Stimulated activated CD8-positive, alpha-beta memory T cell treated with anti-CD3 and anti-CD28 coated beads, Interleukin-7, amount 100 ng/mL, for 24 hours (primary cell): ENCODE measurements around the gene AOPEP.

Experiments
- DNase-seq: peaks from one replicate; pipeline ENCODE4 v3.0.0-alpha.2; 2020; ENCODE audit warnings: low read depth

Gene AOPEP

DNA sequence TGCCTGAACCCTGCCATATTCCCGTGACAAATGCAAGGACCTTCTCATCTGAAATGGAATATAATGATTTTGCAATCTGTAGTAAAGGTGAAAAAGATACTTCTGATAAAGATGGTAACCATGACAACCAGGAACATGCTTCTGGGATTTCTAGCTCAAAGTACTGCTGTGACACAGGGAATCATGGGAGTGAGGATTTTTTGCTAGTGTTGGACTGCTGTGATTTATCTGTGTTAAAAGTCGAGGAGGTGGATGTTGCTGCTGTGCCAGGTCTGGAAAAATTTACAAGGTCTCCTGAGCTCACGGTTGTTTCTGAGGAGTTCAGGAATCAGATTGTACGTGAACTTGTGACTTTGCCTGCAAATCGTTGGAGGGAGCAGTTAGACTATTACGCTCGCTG lies 33.5 kb downstream of the AOPEP start:
- no peak for DNase-seq

DNA sequence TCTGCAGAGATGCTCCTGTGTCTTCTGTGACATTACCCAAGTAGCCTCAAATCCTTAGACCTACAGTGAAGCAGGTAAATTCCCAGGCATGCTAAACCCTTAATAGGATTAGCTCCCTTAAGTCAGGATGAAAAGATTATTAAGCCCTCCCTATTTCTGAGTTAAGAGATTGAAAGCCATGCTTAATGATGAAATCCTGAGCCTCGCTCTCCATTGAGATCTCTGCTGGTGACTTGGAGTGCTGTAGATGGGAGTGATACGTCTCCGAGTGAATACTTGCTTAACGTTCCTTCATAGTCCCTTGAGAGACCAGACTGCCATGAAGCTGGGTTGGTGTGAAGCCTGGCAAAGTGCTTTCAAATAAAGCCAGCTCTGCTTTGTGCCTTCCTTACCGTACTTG lies 34.2 kb downstream of the AOPEP start:
- DNase-seq, result no peak

DNA sequence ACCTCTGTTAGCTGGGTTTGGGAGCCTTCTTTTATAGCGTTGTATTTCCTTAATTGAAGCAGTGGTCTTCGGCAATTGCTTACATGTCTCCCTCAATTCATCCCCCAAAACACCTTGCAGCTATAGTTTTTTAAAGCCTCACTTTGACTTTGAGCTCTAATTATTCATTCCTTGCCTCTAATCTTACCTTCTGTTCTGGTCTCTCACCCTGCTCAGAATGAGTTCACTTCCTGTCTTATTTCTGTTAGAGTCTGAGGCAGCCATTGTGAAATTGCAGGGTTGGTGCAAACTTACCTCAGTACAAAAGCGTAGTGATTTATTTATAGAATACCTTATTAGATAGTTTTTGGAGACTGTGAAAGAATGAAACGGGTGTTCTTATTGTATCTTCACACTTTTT lies 35.0 kb downstream of the AOPEP start:
- no peak for DNase-seq

DNA sequence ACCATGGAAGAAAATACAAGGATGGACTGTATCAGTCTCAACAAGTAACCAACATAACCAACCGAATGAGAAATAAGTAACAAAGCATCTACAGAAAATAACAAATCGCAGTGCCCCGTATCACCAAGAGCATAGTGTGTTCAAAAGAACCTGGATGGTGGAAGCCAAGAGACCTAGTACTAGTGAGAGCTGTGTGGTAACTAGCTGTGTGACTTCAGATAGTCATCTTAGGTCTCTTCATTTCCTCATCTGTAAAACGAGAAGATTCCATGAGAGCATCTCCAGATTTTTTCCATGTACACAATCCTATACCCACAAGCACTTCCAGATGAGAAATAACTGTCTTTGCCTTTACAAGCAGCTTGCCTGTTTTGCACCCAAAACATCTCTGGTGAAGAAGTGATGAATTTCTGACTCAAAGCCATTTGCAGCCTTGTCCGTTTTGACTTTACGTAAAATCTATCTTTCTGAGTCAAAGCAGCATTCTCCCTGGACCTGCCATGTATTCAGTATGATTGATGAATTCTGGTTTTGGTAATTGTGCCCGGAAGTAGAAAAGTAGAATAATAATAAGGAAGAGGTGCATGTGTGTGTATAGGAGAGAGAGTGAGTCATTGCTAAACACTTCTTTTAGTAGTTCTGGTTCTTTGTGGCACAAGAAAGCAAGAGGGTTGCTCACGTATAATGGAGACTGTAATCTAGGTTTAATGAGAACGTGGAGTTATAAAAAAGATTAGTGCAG lies 41.0 kb downstream of the AOPEP start:
- DNase-seq, result no peak

DNA sequence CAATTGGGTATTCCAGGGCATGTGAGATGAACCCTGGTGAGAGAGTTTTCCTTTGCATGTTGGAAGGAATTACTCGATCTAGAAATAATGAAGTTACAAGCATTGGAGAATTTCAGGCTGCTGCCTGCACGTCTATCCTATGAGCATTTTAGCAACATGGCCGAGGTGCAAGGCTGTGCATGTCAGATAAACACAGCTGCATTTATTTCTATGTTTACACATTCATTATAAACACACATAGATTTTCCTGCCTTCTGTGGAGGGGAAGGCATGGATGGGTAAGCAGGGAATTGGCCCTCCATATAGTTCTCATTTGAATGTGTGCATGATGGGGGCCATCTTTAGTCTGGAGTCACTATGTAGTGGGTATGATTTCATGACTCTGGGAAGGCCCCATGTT lies 42.3 kb downstream of the AOPEP start:
- no peak for DNase-seq

DNA sequence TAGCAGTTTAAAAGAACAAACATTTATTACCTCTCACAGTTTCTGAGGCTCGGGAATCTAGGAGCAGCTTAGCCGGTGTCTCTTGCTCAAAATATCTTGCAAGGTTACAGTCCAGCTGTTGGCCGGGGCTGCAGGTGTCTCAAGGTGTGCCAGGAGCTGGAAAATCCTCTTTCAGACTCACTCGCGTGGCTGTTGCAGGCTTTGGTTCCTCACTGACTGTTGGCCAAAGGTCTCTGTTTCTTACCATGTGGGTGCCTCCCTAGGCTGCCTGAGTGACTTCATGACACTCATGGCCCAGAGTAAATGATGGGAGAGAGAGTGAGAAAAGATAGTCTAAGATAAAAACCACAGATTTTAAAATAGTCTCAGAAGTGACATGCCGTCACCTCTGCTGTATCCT lies 43.8 kb downstream of the AOPEP start:
- no peak for DNase-seq

DNA sequence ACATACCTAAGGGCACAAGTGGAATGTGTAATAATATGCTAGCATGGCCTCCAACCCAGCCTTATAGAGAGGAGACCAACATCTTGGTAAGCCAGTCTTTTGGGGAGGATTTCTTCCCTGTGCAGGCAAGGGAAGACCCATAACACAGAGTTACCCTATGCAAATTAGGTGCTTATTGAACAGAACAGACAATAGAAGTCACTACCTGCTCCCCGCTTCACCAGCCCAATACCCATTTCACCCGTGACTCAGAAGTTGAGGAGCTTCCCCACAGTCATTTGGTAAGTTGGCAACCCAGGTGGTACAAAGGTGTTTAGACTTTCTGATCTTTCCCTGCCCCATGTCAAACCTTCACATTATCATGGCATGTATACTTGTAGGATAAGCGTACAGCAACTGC lies 44.6 kb downstream of the AOPEP start:
- DNase-seq, result no peak

DNA sequence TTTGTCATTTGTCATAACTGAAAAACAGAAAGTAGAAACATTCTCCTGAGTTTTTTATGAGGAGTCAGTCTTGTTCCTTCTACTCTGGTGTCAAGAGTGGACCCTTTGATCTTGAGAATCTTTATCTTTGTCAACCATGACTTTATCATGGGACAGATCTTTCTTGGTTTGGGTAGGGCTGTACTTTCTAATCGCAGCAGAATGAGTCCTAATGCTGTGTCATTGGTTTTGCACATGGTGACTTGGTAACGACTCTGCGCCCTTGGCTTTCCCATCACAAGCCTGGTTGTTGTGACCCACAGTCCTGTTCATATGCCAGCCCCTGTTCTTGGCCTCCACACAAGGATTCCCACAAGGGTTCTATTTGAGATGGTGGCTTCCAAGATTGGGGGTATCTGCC lies 45.6 kb downstream of the AOPEP start:
- no peak for DNase-seq

DNA sequence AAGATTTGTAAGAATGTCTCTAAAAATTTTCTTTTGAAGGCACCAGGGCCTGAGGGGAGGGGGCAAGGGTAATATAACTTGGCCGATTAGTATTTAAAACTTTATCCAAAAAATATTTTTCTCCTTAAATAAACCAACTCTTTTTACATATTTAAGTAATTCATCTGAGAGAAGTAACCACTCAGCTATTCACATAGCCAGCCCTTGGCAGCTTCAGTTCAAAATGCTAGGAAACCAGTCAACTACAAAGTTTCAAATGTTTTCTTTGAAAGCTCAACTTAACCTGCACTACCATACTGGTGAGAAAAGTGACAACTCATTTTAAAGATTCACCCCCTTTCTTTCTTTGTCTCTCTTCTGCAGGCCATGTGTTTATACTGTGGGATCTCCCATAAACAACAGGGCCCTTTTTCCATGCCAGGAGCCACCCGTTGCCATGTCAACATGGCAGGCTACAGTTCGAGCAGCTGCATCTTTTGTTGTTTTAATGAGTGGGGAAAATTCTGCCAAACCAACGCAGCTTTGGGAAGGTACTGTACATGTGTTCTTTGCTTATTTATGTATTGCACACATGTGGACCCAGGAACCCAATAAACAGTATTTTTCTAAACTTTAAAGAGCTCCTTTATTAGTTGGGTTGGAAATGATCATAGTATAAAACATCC lies 46.3 kb downstream of the AOPEP start:
- DNase-seq, result no peak

DNA sequence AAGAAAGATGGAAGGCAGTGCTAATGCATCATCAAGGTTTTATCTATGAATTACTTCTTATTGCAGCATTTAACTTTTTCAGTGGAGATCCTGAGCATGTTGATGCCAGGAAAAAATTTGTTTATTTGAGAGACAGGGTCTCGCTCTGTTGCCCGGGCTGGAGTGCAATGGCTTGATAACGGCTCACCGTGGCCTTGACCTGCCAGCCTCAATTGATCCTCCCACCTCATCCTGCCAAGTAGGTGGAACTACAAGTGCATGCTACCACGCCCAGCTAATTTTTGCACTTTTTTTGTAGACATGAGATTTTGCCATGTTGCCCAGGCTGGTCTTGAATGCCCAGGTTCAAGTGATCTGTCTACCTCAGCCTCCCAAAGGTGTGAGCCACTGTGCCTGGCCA lies 47.2 kb downstream of the AOPEP start:
- no peak for DNase-seq

DNA sequence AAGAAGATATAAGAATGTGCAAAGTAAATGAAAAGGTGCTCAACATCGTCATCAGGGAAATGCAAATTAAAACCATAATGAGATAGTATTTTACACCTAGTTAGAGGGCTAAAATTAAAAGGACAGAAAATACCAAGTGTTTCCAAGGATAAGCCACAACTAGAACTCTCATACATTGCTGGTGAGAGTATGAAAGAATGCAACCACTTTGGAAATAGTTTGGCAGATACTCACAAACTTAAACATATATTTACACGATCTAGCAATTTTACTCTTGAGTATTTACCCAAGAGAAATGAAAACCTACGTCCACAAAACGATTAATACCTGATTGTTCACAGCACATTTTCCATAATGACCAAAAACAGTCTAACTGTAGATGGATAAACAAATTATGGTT lies 51.5 kb downstream of the AOPEP start:
- DNase-seq, result no peak

DNA sequence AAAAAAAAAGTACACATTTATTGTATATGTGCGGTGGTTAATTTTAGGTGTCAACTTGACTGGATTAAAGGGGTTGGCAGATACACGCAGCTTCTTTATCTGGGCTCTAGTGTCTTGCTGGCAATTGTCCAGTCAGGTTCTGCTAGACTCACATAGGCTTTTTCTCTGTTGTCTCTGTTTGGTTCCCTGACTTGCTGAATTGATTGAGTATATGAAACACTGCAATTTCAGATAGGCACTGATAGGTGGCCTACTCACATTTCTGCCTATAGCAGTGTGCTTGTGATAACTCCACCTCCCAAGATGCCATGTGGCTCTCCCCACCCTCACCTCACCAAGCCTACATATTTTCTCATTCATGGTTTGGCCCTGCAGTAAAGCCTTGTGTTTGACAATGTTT lies 52.5 kb downstream of the AOPEP start:
- no peak for DNase-seq

DNA sequence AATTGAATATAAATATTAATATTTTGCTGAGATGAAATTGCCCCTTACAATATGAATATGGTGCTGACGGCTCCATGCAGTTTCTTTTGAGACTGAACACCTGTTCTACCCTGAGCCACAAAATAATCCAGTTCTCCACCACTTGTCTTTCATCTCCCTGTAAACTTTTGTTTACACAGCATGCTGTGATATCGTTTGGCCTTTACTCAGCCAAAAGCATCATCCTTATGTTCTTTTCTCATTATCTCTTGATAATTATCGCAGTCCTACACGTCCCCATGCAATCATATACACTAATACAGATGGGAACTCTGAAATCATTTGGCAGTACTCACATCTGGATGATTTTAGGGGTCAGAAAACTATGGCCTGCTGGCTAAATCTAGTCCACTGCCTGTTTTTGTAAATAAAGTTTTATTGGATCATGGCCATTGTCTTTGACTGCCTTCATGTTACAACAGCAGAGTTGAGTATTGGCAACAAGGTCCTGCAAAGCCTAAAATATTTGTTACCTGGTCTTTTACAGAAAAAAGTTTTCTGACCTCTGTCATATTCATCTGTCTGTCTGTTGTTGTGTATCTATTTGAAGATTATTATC lies 53.3 kb downstream of the AOPEP start:
- DNase-seq, result no peak

DNA sequence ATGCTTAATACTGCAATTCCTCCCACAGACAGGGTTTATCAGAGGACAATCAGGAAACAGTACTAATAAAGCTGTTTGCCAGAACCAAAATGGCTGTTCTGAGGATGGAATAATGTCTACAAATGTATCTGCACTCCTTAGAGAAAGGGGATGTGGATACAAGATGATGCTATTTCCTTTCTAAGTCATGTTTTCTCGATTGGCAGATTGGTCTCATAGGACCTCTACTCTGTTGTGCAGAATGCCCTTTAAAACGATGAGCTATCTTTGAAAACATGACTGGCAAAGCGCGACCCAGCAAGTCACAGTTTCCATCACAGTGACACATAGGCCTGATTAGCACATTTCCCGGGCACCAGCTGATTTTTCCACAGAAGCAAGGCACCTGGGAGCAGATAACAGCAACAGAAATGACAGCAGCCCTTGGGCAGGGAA lies 54.0 kb downstream of the AOPEP start:
- DNase-seq, result no peak

DNA sequence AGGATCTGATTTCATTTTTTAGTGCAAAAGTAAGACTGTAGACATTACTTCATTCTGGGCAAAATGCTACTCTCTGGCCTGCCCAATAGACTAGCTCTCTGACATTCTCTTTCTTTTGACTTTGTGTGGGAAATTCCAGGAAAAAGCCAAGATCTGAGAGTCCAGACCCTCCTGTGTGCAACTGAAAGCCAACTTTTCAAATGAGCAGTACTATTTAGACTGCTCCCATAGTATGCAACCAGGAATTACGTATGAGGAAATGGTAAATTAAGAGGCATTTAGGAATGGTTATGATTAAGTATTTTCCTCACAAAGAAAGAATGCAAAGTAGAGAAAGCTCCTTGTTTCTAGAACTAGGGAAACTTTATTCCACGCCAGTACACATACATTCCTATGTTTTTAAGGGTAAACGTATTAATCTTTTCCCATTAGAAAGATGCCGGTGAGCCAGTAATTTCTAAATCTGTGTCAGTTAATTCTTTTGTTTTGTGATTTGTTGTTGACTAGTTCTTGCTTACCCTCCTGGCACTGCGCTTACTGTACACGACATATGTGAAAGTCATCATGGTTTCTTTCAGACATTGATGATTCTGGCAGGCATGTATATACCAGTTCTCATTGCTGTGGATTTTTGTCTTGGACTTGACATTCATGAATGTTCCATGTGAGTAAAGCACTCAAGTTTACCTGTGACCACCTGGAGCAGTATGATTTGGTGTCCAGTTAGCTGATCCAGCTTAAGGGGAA lies 56.0 kb downstream of the AOPEP start:
- no peak for DNase-seq

DNA sequence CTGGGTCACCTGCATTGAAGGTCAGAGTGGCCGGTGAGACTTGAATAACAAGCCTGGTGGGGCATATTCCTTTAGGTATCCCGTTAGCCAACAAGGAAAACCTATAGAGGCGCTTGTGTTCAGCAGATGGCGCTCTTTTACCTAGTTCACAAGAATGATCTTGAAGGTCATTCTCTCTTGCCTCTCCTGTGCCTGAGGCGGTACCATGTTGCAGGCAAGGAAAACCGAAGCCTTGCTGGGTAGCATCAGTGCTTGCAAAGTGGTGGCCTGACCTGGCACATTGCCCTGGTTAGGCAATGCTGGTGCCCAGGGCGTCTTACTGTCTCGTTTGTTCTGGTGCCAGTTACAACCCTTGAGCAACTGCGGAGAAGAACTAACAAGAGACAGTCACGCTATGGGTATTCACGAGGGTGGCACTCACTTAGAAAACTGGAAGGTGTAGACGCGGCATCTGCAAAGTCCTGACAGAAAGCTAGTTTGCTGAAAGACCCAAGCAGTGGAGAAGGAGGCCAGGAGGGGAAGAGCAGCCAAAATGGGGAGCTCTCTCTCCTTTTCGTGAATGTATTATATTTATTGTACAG lies 56.7 kb downstream of the AOPEP start:
- DNase-seq, result peak; percentile 16

DNA sequence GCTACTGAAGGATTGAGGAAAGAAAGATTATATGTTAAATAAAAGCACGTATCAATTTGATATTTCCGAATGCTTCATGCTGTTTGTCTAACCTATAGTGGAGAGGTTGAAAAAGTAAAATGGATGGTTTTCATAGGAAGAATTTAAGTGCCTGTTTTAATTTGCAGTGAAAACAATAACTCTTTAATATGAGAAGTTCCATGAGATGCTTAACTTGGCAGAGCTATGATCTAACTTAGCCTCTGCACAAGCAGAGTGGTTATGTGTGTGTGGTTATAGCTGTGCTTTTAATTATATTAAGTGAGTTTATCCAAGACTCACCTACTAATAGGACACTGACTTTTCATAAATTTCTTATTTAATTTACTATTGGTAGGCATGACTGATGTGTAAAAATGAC lies 57.4 kb downstream of the AOPEP start:
- DNase-seq, result no peak

DNA sequence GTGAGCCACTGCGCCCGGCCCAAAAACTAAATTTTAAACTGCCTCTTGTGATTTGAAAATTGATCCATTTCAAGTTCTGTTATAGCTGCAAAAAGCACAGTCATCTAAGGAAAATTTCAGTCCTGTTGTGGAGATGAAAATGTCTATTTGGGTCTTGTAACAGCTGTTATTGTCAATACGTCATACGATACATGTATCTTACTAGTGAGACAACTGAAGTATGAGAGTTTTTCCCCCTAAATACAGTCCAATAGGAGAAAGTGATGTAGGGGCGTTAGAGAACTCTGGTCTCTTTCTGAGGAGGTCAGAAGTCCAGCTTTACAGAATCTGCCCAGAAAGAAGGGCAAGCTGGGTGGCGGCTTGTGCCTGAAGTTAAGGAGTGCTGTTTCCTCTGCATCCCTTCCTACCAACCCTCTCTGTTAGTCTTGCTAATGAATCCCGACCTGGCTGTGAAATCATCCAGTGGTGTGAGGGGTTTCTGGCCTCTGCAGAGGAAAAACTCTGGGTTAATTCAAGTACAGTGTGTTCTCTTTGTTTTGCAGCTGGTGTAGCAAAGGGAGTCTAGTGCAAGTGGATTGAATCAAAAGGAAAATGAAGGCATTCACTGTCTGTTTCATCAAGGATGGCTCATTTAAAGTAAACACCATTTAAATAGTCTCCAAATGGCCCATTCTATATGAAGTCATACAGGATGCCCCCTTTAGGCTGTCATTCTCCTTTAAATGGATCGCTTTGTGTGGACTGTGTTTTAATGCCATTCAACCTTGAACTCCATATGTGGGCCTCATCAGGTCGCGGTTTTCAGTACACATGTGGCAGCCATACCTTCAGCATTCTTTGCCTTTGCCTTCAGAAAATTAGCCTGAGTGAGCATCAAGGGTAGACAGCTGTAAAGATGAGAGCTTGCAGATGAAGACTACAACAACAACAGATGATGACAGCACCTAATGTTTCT lies 59.0 kb downstream of the AOPEP start:
- no peak for DNase-seq

DNA sequence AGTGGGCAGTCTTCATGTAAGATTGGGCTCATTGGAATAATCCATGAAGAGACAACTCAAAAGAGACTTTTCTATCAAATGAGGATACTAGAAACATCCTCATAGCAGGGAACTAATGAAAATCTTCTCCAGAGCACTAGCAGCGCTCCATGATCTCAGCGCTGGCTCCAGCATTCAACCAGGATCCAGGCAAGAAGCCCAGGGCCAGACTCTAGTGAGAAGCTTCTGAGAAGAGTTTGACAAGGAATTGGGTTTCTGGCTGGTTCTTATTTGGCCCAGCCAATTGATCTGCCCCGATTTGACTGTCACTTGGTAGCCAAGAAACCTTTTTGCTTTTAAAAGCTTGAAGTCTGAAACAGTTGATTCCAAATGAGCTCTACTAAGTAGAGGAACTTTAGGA lies 60.1 kb downstream of the AOPEP start:
- no peak for DNase-seq

DNA sequence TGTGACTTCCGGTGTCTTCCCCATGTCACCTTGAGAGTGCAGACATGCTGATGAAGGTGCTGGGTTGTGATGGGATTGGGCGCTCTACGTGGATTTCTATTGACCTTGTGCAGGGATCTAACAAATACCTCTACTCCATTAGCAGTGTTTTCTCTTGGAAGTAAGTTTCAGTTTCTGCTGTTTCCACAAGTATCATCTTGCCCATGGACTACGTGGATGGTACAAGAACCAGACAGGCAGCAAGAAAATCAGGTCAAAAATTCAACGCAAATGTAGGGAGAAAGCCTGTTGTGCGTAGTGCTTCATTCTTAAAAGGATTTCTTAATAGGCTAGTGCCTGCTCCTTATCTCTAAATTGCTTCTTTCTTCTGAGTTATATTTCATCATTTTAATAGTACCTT lies 60.8 kb downstream of the AOPEP start:
- no peak for DNase-seq

DNA sequence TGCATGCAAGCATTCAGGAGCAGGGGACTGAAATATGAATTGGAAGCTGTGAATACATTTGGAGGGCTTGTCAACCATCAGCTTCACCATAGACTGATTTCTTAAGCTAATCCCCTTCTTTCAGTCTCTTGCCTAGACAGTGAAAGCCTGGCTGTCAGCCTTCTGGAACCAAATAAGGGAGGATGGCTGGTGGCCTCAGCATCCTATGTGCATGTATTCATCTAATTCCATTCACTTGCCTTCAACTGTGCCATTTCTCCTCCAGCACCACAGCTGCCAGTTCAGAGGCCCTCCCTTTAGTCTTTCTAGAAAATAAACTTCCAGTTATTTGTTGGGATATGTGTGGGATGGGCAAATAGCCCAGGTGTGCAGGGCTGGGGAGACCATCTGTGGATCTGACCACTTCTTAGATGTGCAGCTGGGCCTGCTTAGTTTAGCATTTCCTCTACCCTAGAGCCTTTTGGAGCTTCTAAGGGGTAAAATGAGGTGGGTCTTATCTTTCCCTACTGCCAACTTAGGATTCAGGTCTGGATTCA lies 62.1 kb downstream of the AOPEP start:
- no peak for DNase-seq
